Measurements from ENCODE around the gene PTCD3. TPM values are rescaled to one million over a fixed set of nuclear protein-coding genes. Genes with fewer than 3 reads are reported as not detected.

Gene PTCD3
- total RNA-seq, 1 donor from 2014 or later = 40.6 TPM

DNA sequence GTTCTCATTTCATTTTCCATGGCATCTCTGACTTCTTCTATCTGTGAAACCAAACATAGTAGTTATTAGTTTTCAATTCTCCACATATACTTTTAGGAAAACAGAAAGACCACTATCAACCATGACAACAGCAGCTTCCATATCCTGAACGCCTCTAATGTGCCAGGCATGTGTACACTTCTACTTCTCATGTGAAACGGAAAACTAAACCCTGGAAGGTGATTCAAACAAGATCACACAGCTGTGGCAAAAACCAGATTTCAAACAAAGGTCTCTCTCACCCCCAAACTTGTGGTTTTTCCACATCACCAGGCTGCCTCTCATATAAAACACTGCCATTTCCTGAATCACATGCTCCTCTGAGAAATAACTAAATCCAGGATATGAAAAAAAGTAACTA, 41.8 kb downstream of the PTCD3 start:
- no peak for ATAC-seq

DNA sequence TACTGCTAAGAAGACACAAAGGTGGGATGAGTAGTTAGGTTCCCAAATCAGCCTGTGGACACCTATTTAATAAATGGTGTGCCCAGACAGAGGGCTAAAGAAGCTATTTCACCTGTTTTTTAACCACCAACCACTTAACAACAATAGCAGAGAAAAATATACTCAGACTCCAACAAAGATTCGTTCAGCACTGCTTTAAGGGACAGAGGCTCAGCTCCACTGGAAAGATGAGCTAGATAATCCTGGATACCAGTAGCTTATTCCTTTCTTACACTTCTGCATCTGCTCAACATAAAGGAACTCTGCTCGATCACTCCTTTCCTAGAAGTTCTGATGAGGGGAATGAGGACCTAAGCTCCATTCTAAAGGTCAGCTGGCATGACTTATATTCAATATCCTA, 44.5 kb downstream of the PTCD3 start:
- no peak for ATAC-seq

DNA sequence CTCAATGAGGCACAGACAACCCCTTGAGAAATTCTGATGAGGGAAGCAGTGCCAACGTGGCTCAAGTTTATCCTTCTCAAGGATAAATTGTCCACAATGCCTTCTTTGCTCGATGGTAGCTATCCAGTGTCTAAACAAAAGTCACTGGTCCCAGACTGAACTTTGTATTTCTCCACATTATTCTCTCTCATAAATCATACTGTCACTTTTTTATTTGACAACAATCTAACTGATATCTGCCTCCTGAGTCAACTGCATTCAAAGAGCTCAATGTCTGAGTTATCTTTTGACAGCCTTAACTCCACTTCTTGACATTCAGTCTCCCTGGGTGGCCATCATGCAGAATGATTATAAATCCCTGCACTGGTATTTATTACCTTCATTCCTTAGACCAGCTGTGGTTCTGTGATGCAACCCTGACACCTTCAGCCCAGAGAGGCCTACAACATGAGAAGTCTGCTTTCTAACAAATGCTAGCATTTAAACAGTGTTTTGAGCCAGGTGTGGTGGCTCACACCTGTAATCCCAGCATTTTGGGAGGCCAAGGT, 51.0 kb downstream of the PTCD3 start:
- no peak for ATAC-seq

DNA sequence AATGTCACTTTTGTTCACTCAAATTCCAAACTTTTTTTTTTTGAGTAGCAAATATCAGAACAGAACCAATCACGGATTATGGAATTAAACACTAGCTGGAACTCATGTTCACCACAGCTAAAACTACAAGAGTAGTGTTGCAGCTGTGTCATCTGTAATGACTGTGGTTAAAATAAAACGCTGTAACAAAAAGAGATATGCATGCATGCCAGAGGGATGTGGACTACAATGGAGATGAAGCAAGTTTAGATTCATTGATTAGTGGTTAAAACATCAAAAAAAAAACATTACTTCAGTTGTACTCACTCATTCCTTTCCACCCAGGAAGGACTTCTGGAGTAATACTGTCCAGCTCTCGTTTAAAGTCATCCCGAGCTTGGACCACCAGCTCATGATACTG, 52.3 kb downstream of the PTCD3 start:
- ATAC-seq = no peak

DNA sequence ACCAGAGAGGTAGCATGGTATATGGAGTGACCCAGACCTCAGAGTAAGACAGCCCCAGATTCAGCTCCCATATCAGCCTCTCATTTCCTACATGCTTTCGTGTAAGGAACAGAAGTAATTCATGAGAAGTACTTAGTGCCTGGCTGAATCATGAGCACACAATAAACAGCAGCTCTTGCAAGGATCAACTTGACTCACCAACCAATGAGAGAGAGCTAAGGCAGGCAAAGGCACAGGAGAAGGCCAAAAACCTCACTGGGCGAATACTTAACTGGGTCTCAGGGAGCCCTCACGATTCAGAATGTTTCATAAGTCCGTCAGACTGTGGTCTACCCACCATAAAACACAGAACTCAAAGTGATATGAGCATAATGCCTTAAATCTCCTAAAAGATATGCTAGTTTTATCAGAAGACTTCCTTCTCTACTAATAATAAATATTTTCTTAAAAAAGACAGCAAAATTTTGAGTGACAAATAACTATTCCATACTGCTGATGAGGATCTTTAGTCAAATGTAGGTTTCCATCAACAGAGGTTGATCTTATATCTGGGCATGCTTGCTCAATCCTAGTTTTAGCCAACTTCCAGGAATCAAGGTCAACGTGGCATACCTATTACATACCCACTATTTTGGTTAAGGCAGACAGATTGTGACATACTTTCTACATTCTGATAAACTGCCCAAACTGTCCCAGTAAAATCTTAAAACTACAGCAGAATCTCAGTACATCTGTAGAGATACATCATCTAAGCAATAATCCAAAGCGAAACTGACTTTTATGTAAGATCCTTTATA, 54.3 kb downstream of the PTCD3 start:
- no peak for ATAC-seq

DNA sequence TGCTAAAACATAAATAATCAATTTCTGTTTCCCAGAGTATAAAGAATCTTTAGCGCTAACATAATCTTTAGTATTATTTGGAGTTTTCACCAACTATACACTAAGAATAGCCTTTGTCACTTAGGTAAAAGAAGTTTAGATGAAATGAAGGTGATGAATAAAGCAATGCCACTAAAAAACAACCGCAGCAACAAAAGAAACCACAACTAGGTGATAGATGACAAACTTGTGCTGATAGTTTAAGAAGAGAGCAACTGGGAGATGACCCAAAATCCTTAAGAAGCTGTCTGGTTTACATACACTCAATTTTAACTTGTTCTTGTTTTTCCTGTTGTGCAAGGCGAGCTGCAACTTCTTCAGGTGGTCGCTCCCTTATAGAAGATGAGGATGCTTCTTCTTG, 64.4 kb downstream of the PTCD3 start:
- no peak for ATAC-seq

DNA sequence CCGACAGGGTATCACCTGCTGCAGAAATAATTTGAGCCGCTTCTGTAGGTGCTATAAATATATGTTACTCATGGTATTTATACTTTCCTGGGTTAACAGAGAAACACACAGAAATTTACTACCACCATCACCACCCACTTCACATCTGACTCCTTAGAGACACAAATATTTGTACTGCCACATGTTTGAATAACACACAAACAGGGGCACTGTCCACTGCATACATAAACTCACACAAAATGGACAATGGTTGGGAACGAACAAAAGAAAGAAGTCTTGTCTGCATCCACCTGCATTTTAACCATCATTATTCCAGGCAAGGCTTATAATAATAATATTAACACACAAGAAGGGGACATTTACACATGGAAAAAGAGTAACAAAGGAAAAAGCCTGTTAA, 65.3 kb downstream of the PTCD3 start:
- ATAC-seq = no peak

DNA sequence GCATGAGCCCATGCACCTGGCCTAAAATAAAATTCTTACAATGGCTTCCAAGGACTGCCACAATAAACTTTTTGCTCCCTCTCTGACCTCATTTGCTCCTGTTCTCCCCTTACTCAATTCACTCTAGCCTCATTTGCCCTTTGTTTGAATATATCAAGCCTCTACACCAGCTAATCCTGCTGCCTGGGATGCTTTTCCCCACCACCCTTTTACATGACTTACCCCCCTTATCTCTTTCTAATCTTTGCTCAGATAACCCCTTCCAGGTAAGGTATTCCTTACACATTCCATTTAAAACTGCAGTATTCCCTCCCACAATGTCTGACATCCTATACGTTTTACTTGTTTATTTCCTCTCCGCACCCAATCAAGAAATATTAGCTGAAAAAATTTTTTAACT, 66.6 kb downstream of the PTCD3 start:
- ATAC-seq = no peak

DNA sequence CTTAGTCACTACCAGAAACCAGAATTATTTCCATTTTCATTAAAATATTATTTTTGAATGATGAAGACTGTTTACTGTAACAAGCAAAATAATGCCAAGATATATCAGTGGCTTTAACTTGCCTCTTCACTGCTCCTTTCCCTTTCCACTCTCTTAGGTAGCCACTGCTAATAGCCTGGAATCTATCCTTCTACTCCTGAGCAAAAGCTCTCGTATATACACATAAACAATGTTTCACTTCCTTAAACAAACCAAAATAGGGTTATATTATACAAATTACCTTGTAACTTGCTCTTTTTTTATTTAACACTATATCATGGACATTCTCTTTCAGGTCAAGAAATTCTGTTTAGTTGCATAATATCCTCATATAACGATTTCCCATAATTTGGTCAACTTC, 68.4 kb downstream of the PTCD3 start:
- no peak for ATAC-seq

DNA sequence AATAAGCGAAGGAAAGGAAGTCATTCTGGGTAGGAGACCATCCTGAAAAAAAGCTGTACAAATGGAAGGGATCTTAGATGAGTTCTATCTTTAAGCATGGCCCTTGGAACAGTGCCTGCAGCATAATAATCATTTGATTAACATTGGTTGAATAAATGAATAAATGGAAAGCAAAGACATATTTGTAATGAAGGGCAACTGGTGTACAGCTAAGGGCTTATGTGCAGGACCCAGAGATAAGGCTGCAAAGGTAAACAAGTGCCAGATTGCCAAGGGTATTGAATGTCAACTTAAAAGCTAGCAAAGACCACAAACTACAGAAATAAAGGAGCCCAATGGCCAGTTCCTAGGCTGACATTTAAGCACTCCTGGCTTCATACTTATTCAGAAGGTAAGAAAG, 69.8 kb downstream of the PTCD3 start:
- no peak for ATAC-seq

DNA sequence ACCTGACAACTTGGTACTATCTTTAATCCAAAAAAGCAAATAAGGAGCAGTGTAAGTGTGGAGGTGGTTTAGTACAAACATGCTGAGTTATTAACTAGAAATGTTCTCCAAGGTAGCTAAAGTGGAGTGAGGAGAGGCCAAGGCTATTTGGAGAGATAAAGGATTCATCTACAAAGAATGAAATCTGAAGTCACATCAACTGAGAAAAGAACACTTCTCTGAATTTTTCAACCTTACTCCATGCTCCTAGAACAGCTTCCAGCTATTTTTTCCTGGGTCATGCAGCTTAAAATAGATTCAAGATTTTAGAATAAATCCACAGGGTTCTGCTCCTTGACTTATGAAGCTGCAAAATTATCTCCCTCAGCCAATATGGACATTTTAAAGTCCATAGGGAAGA, 70.6 kb downstream of the PTCD3 start:
- no peak for ATAC-seq

DNA sequence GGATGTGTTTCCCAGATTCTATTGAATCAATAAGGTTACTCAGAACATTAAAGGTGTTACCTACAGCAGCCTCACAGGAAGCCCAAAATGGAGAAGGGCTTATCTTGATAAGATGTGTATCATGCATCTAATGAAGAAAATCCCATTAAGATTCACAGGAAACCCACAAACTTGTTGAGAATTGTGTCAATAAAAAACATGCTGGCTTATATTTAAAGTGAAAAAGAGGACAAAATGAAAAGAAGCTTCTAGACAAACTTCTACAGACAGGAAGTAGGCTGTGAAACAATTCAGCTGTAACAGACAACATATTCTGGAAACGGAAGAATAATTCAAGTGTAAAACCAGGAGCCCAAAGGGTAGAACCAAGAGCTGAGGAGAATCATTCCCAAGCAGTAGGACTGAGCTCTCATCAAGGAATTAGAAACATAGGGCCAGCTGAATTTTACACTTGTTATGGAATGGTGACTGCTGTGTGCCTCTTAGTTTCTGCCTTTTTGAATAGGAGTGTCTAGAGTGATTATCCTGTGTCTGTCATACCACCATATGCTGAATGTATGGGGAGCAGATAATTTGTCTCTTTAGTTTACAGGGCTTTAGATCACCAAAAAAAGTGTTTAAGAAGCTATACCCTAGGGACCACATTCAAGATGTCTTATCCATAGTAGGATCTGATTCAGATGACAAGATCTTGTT, 79.6 kb downstream of the PTCD3 start:
- no peak for ATAC-seq

DNA sequence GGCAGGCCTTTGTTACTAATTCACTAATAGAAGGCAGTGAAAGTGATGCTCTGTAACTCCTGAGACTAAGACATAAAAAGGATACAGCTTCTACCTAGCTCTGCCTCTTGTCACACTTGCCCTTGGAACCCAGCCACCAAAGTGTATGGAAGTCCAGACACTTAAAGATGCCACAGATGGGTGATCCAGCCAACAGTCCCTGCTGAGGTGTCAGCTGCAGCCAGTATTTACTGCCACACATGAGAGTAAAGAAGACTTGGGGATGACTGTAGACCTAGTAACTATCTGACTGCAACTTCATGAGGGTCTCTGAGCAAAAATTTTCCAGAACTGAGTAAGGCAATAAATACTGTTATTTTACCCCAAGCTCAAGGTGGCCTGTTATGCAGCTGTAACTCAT, 80.4 kb downstream of the PTCD3 start:
- ATAC-seq = no peak

DNA sequence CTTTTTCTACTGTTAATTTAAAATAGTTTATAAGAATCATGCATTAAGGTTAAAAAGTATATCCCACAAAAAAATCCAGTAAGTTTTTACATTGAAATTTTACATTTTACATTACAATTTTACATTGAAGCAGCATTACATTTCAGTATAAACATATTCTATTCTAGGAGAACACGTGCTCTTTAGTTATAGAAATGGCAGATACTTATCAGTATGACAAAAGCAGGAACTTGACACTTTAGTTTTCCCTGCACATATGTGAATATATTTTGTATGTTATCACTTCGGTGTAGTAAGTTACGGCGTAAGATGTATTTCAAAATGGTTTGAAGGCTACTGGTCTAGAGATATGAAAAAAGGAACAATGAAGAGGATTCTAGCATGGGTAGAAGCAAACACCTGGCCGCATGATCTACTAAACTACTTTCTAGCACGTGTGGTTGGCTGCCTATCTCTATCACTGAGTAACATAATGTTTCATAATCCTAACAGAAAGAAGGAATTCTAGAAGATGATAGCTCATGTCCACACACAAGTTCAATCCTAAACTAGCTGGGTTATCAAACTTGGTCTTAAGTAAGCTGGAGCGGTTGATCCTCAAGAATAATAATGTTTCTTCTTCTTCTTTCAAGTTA, 83.9 kb downstream of the PTCD3 start:
- no peak for ATAC-seq

Other genes with a start within 250 kb of the PTCD3 start
- 1.2 TPM for gene ST3GAL5, start 217.2 kb upstream of the PTCD3 start, total RNA-seq
- 27.5 TPM for gene POLR1A, start 349 bp upstream of the PTCD3 start, total RNA-seq
- 48.7 TPM for gene IMMT, start 89.2 kb downstream of the PTCD3 start, total RNA-seq
- gene MRPL35, start 93.2 kb downstream of the PTCD3 start, total RNA-seq = 36.7 TPM
- 1.6 TPM for gene REEP1, start 231.4 kb downstream of the PTCD3 start, total RNA-seq

Data from esophagus mucosa (tissue), 1 donor.